ENCODE results near the gene CRK. TPM values are rescaled to one million over a fixed set of nuclear protein-coding genes. Genes with fewer than 3 reads are reported as not detected.

CRK gene
- total and polyA plus RNA-seq, 9 donors = 31.7 to 60.6 (median 43.3) TPM

GRCh38 chr17:1462164-1463112 lies 6.4 kb upstream of the CRK start:
- Histone ChIP-seq H3K4me1 (ENCODE audit: insufficient read depth) (no peaks in the 10 kb centered on the region), H3K4me3 (no peak overlapping the region), H3K27ac (no peak overlapping the region), H3K36me3 (no peaks in the 10 kb centered on the region), H3K9me3 (no peaks in the 10 kb centered on the region), H3K27me3 (no peaks in the 10 kb centered on the region)
- intact Hi-C loops (cut with DNase I) = no loop called here
- WGBS, 3 donors = 64 to 76% (median 72%) methylated on average over 33 of the region's 33 CpGs
- DNase-seq = peak in 1 of 5 donors; percentile 35
- no peak for TF ChIP-seq EP300 (IDR thresholded peaks at IDR 0.05)

- Histone ChIP-seq H3K4me1 (ENCODE audit: insufficient read depth) (peaks cover 3% of the 10 kb centered on the region), H3K27me3 (no peaks in the 10 kb centered on the region), H3K27ac (no peak overlapping the region), H3K36me3 (no peaks in the 10 kb centered on the region), H3K9me3 (no peaks in the 10 kb centered on the region), H3K4me3 (no peak overlapping the region)
- TF ChIP-seq POLR2A (IDR thresholded peaks at IDR 0.05) = no peak
- no peak for TF ChIP-seq EP300 (IDR thresholded peaks at IDR 0.05)
- TF ChIP-seq CTCF (IDR thresholded peaks at IDR 0.05) = no peak
- no peak for DNase-seq
- intact Hi-C loops (cut with DNase I) = no loop called here
- WGBS, 3 donors = 90 to 92% (median 91%) methylated on average over 18 of the region's 18 CpGs
Observed at GRCh38 chr17:1461198-1461944, 5.3 kb upstream of the CRK start.

- intact Hi-C loops (cut with DNase I) = no loop called here
- H3K4me1 ChIP-seq (ENCODE audit: insufficient read depth) = peaks cover 3% of the 10 kb centered on the region
- no peak overlapping the region for H3K27ac ChIP-seq
- no peaks in the 10 kb centered on the region for H3K9me3 ChIP-seq
- no peaks in the 10 kb centered on the region for H3K36me3 ChIP-seq
- TF ChIP-seq EP300 (IDR thresholded peaks at IDR 0.05) (no peak), POLR2A (IDR thresholded peaks at IDR 0.05) (no peak), CTCF (IDR thresholded peaks at IDR 0.05) (no peak)
- no peaks in the 10 kb centered on the region for H3K27me3 ChIP-seq
- 14 to 31% (median 25%) methylated on average over 6 of the region's 6 CpGs for WGBS, 3 donors
- DNase-seq = peak in 2 of 5 donors; percentile 48 to 55
- H3K4me3 ChIP-seq = no peak overlapping the region
Observed at GRCh38 chr17:1460233-1460632, 4.2 kb upstream of the CRK start.

GRCh38 chr17:1455291-1455796 lies 688 bp downstream of the CRK start:
- Histone ChIP-seq H3K4me3 (peak overlapping the region; percentile 72), H3K9me3 (no peaks in the 10 kb centered on the region), H3K27ac (peak overlapping the region; percentile 84 to 93), H3K36me3 (no peaks in the 10 kb centered on the region), H3K27me3 (no peaks in the 10 kb centered on the region), H3K4me1 (ENCODE audit: insufficient read depth) (peaks cover 9% of the 10 kb centered on the region)
- intact Hi-C loops (cut with DNase I) = loop anchor here in 2 of 4 donors (10.0 kb wide), 3 partner anchors 51 to 91 kb away; partner anchors contain the start of genes INPP5K (in 1 of the 2) and YWHAE (in 1 of the 2)
- WGBS, 3 donors = 0 to 1% (median 1%) methylated on average over 15 to 31 of the region's 31 CpGs
- DNase-seq = peak; percentile 39 to 74 (median 66)
- TF ChIP-seq POLR2A (IDR thresholded peaks at IDR 0.05) = no peak
- TF ChIP-seq CTCF (IDR thresholded peaks at IDR 0.05) = peak; percentile 9 to 62 (median 48)
- no peak for TF ChIP-seq EP300 (IDR thresholded peaks at IDR 0.05)
